Measurements from ENCODE around the gene KRTAP4-8. TPM values are rescaled to one million over a fixed set of nuclear protein-coding genes. Genes with fewer than 3 reads are reported as not detected.
"Not testable (repeated sequence)": the region's sequence is repeated elsewhere in the genome, so short reads cannot be mapped to it uniquely, and the experiment has no call there.

The KRTAP4-8 gene
- total RNA-seq, 1 experiment from 2014 or later = not detected

DNA sequence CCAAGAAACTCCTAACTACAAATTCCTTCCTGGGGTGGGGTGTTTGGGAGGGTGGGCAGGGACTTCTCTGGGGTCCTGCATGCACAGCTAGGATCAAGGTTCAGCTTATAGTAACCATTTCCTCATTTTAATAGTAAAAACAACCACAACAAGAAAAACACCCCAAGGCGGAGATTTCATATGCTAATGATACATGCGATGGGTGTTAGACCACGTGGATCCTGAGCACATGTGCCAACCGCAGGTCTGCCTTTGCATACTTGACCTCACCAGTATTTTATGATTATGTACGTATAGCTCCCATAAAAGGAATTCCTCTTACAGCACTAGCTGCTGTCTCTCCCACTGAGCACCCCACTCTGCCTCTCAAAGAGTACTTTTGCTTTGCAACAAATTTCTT lies 18.4 kb upstream of the KRTAP4-8 start:
- Histone ChIP-seq H3K79me2 (ENCODE audit: low read depth) (no peaks in the 10 kb centered on the region), H3F3A (ENCODE audit: insufficient read depth, low read depth) (no peaks in the 10 kb centered on the region), H3K4me3 (no peak overlapping the region), H3K4me2 (no peak overlapping the region), H2AFZ (no peak overlapping the region), H3K4me1 (replicated peaks; ENCODE audit: insufficient read depth) (no peaks in the 10 kb centered on the region), H3K36me3 (ENCODE audit: low read depth) (no peaks in the 10 kb centered on the region), H3K27me3 (ENCODE audit: insufficient read depth, low read depth) (no peaks in the 10 kb centered on the region), H3K27ac (no peak overlapping the region), H4K20me1 (ENCODE audit: insufficient read depth) (no peaks in the 10 kb centered on the region), H3K9me2 (ENCODE audit: insufficient read depth) (no peaks in the 10 kb centered on the region), H3K9me3 (ENCODE audit: insufficient read depth, low read depth) (peaks cover 8% of the 10 kb centered on the region)
- BruUV-seq (replicated peaks) = no TSS peak
- DNase-seq = no peak
- TF ChIP-seq CTCF (conservative IDR thresholded peaks at IDR 0.05) (no peak), EZH2 (IDR thresholded peaks at IDR 0.05; ENCODE audit: low read depth) (no peak)
- intact Hi-C loops (cut with micrococcal nuclease; ENCODE audit: unreplicated experiment) = no loop called here
- ChIA-PET CTCF (interaction anchor here (0.6 kb wide), 1 partner anchor 428 kb away, joined by 3 read pairs; no protein-coding TSS in a partner anchor), POLR2A (ENCODE audit: unreplicated experiment) (no interaction called here)

- POLR2A ChIA-PET (ENCODE audit: unreplicated experiment) = interaction anchor here (0.6 kb wide), 1 partner anchor 227 kb away, joined by 3 read pairs; no protein-coding TSS in a partner anchor
- no peaks in the 10 kb centered on the region for H3K79me2 ChIP-seq (ENCODE audit: low read depth)
- no TSS peak for BruUV-seq (replicated peaks)
These were observed 13.4 kb upstream of the KRTAP4-8 start for GRCh38 chr17:41111151-41111885.

GRCh38 chr17:41108728-41109386 lies 10.9 kb upstream of the KRTAP4-8 start:
- H3K27ac ChIP-seq; DNase-seq; BruUV-seq (replicated peaks); H3K4me2 ChIP-seq; intact Hi-C loops (cut with micrococcal nuclease; ENCODE audit: unreplicated experiment); H3K79me2 ChIP-seq (ENCODE audit: low read depth); H3K9me2 ChIP-seq (ENCODE audit: insufficient read depth); POLR2A ChIA-PET (ENCODE audit: unreplicated experiment); H3K36me3 ChIP-seq (ENCODE audit: low read depth); H3K27me3 ChIP-seq (ENCODE audit: insufficient read depth, low read depth); H3K4me3 ChIP-seq; CTCF ChIA-PET; H4K20me1 ChIP-seq (ENCODE audit: insufficient read depth); H2AFZ ChIP-seq: not testable (repeated sequence)
- Histone ChIP-seq H3K4me1 (replicated peaks; ENCODE audit: insufficient read depth) (peaks cover 20% of the 10 kb centered on the region), H3K9me3 (ENCODE audit: insufficient read depth, low read depth) (peaks cover 13% of the 10 kb centered on the region), H3F3A (ENCODE audit: insufficient read depth, low read depth) (peaks cover 11% of the 10 kb centered on the region; the same call in 1 of the 2 replicates)

More at GRCh38 chr17:41111151-41111885, 13.4 kb upstream of the KRTAP4-8 start:
- CTCF ChIA-PET = no interaction called here
- intact Hi-C loops (cut with micrococcal nuclease; ENCODE audit: unreplicated experiment) = no loop called here
- H3K4me1 ChIP-seq (replicated peaks; ENCODE audit: insufficient read depth) = 0 out of 2 replicates have a peak, but pooled peaks cover 5% of the 10 kb centered on the region
- H4K20me1 ChIP-seq (ENCODE audit: insufficient read depth) = no peaks in the 10 kb centered on the region
- no peaks in the 10 kb centered on the region for H3F3A ChIP-seq (ENCODE audit: insufficient read depth, low read depth)
- H3K4me2 ChIP-seq = no peak overlapping the region
- H3K4me3 ChIP-seq = no peak overlapping the region
- peaks cover 13% of the 10 kb centered on the region for H3K9me3 ChIP-seq (ENCODE audit: insufficient read depth, low read depth)
- H3K27ac ChIP-seq = no peak overlapping the region
- TF ChIP-seq CTCF (conservative IDR thresholded peaks at IDR 0.05) (no peak), EZH2 (IDR thresholded peaks at IDR 0.05; ENCODE audit: low read depth) (no peak)
- no peak for DNase-seq
- H3K36me3 ChIP-seq (ENCODE audit: low read depth) = no peaks in the 10 kb centered on the region
- H2AFZ ChIP-seq = no peak overlapping the region
- no peaks in the 10 kb centered on the region for H3K27me3 ChIP-seq (ENCODE audit: insufficient read depth, low read depth)
- no peaks in the 10 kb centered on the region for H3K9me2 ChIP-seq (ENCODE audit: insufficient read depth)
